GM19328 (cell line): ENCODE data around the gene NPAS4.
"Not testable (repeated sequence)": the region's sequence is repeated elsewhere in the genome, so short reads cannot be mapped to it uniquely, and the experiment has no call there.

Experiments used
- ATAC-seq: cut with Tn5 transposase; IDR thresholded peaks from one replicate; pipeline ENCODE4 v1.9.1; 2021; ENCODE audit warnings: mild to moderate bottlenecking, moderate library complexity; ENCODE audit not compliant: unreplicated experiment

The NPAS4 gene

GRCh38 chr11:66417000-66417399 is 3.8 kb upstream of the NPAS4 start:
- no peak for ATAC-seq

DNA sequence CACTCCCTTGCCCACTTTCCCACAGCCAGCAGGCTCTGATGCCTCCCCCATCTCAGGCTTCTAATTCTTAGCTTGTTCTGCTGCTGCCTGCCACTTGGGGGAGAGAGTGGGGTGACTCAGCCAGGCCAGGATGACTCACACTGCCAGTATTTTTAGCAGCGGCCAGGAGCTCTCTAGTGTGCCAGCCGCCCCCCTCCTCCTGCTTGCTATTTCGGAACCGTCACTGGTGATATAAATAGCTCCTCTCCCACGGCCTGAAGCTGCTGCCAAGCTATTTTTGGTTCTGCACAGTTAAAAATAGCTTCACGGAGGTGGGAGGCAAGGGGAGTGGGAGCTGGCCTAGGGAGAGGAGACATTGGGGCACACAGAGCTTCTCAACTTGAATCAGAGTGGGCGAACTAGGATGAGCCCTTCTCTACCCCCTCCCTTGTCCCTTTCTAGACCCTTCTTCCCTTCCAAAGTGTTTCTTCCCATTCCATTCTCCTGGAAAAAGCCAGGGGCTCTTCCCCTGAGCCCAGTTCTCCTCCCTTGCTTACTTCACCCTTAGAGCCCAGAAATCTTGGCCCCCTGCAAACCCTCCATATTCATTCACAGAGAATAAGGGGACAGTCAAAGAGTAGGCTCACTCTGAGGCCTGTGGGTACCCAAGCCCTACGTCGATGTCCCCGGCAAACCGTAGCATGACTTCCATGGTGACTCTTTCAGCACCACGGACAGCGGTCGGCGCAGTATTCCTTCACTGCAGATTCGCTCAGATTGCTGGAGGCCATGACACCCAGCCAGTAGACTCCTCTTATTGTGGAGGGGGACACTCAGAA is 2.5 kb upstream of the NPAS4 start:
- no peak for ATAC-seq

GRCh38 chr11:66418986-66419308 is 1.9 kb upstream of the NPAS4 start:
- ATAC-seq = no peak

DNA sequence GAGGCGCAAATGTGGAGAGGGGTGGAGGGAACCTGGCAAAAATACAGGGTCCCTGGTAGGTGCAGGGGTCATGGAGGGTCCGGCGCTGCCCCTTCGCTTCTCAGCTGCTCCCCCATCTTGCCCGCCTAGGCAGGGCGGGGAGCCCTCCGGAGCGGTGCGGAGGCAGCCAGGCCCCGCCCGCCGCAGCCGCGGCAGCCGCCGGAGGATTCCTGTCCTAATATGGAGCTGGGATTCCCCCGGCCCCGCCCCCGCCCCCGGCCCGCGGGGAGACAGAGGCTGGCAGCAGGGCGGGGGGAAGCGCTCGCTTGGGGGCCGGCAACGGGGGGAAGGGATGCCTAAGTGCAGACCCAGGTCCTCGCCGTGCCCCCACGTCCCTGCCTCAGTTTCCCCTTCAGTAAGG is 1.0 kb upstream of the NPAS4 start:
- no peak for ATAC-seq

DNA sequence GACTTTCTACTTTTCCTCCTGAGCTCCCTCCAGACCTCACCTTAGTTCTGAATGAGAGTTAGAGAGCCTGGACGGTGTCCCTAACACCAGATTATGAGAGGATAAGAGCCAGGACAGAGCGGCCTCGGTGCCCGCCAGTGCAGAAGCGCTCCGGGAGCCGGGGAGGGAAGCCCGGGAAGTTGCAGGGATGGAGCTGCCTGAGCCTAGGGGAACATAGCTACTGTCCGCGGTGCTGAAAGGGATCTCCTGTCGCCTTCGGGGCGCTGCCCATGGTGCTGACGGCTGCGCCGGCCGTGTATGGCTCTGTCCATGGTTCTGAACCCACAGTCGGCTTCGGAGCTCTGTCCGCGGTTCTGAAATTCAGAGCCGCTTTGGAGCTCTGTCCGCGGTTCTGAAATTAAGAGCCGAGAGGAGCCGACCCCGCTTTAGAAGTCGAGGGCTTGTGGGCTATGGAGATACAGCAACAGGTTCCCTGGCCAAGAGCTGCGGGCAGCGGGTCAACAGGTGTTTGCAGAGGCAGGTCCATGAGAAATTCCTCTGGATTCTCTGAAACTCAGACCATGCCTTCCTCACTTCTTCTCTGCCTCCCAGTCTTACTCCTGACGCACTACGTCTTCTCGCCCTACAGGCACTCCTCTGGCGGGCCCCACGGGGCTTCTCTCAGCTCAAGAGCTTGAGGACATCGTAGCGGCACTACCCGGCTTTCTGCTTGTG is 814 bp downstream of the NPAS4 start:
- no peak for ATAC-seq

- ATAC-seq = no peak
Measured at GRCh38 chr11:66426314-66426713, 5.5 kb downstream of the NPAS4 start.

DNA sequence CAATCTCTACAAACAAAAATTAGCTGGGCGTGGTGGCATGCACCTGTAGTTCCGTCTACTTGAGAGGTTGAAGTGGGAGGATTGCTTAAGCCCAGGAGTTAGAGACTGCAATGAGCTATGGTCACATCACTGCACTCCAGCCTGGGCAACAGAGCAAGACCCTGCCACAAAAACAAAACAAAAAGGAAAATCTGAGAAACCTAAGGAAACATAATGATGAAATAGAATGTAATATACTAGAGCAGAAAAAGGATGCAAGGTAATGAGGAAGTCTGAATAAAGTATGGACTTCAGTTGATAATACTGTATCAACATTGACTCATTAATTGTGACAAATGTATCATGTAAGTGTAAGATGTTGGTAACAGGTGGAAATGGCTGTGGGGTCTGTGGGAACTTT is 8.1 kb downstream of the NPAS4 start:
- no peak for ATAC-seq

DNA sequence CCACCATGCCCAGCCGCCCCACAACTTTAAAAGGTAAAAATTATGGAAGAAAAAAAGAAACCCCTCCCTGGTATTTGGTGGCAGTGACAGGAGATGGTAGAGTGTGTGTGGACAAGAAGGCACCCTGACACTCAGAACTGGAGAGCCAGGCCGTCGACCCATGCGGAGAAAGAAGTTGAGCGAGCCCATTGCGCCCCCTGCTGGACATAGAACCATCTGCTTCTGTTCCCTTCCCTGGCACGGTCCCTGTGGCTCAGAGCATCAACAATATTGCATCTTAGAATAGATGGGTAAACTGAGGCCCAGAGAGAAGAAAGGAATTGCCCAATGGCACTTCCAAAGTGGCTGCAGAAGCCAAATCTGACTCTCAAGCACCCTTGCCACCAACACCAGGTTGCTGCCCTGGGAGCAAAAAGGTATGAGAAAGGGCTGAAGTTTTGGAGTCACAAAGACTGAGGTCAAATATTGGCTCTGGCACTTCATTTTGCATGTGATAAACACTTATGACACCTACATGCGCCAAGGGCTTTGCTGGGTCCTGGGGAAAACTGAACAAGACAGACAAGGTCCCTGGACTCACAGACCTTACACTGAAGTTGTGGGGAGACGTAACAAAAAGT is 9.3 kb downstream of the NPAS4 start:
- ATAC-seq = no peak

DNA sequence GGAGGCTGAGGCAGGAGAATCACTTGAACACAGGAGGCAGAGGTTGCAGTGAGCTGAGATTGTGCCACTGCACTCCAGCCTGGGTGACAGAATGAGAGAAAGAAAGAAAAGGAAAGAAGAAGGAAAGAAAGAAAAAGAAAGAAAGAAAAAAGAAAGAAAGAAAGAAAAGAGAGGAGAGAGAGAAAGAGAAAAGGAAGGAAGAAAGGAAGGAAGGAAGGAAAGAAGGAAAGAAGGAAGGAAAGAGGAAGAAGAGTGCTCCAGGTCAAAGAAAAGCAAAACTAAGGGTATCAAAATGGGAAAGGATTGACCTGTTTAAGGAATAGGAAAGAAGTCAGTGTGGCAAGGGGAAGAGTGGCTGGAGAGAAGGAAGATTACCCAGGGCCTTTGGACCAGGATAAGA is 10.5 kb downstream of the NPAS4 start:
- ATAC-seq = not testable (repeated sequence)

- ATAC-seq = not testable (repeated sequence)
Measured at GRCh38 chr11:66431871-66432329, 11.1 kb downstream of the NPAS4 start.

DNA sequence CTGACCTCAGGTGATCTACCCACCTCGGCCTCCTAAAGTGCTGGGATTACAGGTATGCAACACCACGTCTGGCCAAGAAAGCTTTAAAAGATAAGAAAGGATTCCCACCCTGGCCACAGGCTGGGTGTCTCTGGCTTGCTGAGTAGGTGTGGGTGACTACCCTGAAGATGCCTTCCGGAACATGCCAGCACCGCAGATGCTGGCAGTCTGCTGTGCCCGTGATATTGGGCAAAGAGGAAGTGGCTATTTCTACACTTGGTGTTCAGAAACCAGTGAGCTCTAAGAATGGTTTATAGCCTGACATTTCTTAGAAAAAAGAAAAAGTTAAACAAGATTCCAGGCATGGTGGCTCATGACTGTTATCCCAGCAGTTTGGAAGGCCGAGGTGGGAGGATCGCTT is 11.8 kb downstream of the NPAS4 start:
- ATAC-seq = no peak

GRCh38 chr11:66437979-66438503 is 17.2 kb downstream of the NPAS4 start:
- ATAC-seq = no peak

- ATAC-seq = peak; percentile 88
Measured at GRCh38 chr11:66438504-66439466, 17.9 kb downstream of the NPAS4 start, which contains the start of gene MRPL11. TSS of gene MRPL11 (minus strand) at chr11:66438848. CDS start at chr11:66438754, 94 bp downstream.

DNA sequence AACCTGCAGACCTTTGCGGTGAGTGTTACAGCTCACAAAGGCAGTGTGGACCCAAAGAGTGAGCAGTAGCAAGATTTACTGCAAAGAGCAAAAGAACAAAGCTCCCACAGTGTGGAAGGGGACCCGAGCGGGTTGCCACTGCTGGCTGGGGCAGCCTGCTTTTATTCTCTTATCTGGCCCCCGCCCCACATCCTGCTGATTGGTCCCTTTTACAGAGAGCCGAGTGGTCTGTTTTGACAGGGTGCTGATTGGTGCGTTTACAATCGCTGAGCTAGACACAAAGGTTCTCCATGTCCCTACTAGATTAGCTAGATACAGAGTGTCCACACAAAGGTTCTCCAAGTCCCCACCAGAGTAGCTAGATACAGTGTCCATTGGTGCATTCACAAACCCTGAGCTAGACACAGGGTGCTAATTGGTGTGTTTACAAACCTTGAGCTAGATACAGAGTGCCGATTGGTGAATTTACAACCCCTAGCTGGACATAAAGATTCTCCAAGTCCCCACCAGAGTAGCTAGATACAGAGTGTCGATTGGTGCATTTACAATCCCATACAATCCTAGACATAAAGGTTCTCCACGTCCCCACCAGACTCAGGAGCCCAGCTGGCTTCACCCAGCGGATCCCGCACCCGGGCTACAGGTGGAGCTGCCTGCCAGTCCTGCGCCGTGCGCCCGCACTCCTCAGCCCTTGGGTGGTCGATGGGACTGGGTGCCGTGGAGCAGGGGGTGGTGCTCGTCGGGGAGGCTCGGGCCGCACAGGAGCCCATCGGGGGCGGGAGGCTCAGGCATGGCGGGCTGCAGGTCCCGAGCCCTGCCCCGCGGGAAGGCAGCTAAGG is 19.5 kb downstream of the NPAS4 start:
- ATAC-seq = not testable (repeated sequence)

- ATAC-seq = not testable (repeated sequence)
Measured at GRCh38 chr11:66440940-66441282, 20.1 kb downstream of the NPAS4 start.

- ATAC-seq = no peak
Measured at GRCh38 chr11:66443602-66444001, 22.8 kb downstream of the NPAS4 start.

DNA sequence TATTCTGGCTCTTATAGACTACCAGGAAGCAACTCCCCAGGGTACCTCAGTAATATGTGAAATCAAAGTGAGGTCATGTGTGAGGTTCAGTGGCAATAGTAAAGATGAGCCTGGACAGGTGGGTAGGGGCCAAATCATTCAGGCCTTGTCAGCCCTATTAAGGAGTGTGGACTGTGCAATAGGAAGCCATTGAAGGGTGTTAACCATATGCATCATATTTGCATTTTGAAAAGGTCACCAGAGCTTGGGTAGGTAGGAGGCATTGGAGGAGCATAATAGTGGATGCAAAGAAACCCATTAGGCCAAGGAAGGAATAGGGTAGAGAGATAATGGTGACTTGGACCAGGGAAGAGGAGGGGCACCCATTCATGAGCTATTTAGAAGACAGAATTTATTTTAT is 26.2 kb downstream of the NPAS4 start:
- no peak for ATAC-seq

GRCh38 chr11:66448523-66448922 is 27.7 kb downstream of the NPAS4 start:
- no peak for ATAC-seq

GRCh38 chr11:66450560-66450959 is 29.7 kb downstream of the NPAS4 start:
- no peak for ATAC-seq

- ATAC-seq = no peak
Measured at GRCh38 chr11:66451663-66452062, 30.8 kb downstream of the NPAS4 start.
